GM23338 (cell line): ENCODE data around the gene CCDC106. TPM values are rescaled to one million over a fixed set of nuclear protein-coding genes. Genes with fewer than 3 reads are reported as not detected.

Source experiments
- ATAC-seq: fragments of 200-7000 bp; cut with Tn5 transposase; 3 replicates; pipeline ENCODE4 v1.9.1; 2020
- DNase-seq: peaks from one replicate; pipeline ENCODE4 v3.0.0-alpha.2; 2015; ENCODE audit warnings: low spot score
- H2AFZ ChIP-seq: fragments of 200-600 bp; sonication (generic); 2 replicates; pipeline ENCODE4 v1.8.0; 2016; ENCODE audit warnings: antibody characterized with exemption, mild to moderate bottlenecking, moderate library complexity
- H3F3A ChIP-seq: fragments of 200-600 bp; sonication (generic); replicated peaks from 2 replicates; pipeline ENCODE4 v1.8.0; 2017; ENCODE audit warnings: antibody characterized with exemption, mixed run types, low read depth
- H3K27ac ChIP-seq: fragments of 200-600 bp; sonication (generic); 2 replicates; pipeline ENCODE4 v1.6.1; 2016; ENCODE audit warnings: low read depth
- H3K27me3 ChIP-seq: fragments of 200-600 bp; sonication (generic); 2 replicates; pipeline ENCODE4 v1.8.0; 2016; ENCODE audit warnings: mild to moderate bottlenecking, mixed run types, moderate library complexity; ENCODE audit not compliant: insufficient read depth
- H3K36me3 ChIP-seq: fragments of 200-600 bp; sonication (generic); 2 replicates; pipeline ENCODE4 v1.8.0; 2016; ENCODE audit warnings: mild to moderate bottlenecking; ENCODE audit not compliant: insufficient read depth
- H3K4me1 ChIP-seq: fragments of 200-600 bp; sonication (generic); 2 replicates; pipeline ENCODE4 v1.8.0; 2016; ENCODE audit warnings: mild to moderate bottlenecking, moderate library complexity; ENCODE audit not compliant: insufficient read depth
- H3K4me2 ChIP-seq: fragments of 200-600 bp; sonication (generic); 2 replicates; pipeline ENCODE4 v1.7.1; 2017; ENCODE audit warnings: mixed run types
- H3K4me3 ChIP-seq: fragments of 200-600 bp; sonication (generic); 2 replicates; pipeline ENCODE4 v1.6.1; 2016; ENCODE audit warnings: mixed run types
- H3K79me2 ChIP-seq: fragments of 200-600 bp; sonication (generic); replicated peaks from 2 replicates; pipeline ENCODE4 v1.8.0; 2017; ENCODE audit warnings: mild to moderate bottlenecking; ENCODE audit not compliant: insufficient read depth
- H3K9me2 ChIP-seq: fragments of 200-600 bp; sonication (generic); 2 replicates; pipeline ENCODE4 v1.8.0; 2017; ENCODE audit not compliant: insufficient read depth
- H4K20me1 ChIP-seq: fragments of 200-600 bp; sonication (generic); replicated peaks from 2 replicates; pipeline ENCODE4 v1.8.0; 2017; ENCODE audit warnings: mild to moderate bottlenecking; ENCODE audit not compliant: insufficient read depth
- H3K27ac Mint-ChIP-seq: 2 replicates; pipeline ENCODE4 v1.8.0; 2020; ENCODE audit warnings: inconsistent platforms, mild to moderate bottlenecking, moderate library complexity, mixed read lengths
- H3K27me3 Mint-ChIP-seq: 3 replicates; pipeline ENCODE4 v1.8.0; 2022; ENCODE audit warnings: low read depth, mild to moderate bottlenecking, moderate library complexity, mixed read lengths, inconsistent platforms; ENCODE audit not compliant: insufficient read depth, poor library complexity
- H3K36me3 Mint-ChIP-seq: 3 replicates; pipeline ENCODE4 v1.8.0; 2021; ENCODE audit warnings: low read depth, mild to moderate bottlenecking, inconsistent platforms, moderate library complexity, mixed read lengths
- H3K4me1 Mint-ChIP-seq: 3 replicates; pipeline ENCODE4 v1.8.0; 2020; ENCODE audit warnings: mild to moderate bottlenecking, inconsistent platforms, mixed read lengths
- H3K4me3 Mint-ChIP-seq: 3 replicates; pipeline ENCODE4 v1.8.0; 2021; ENCODE audit warnings: moderate library complexity, mild to moderate bottlenecking, inconsistent platforms, mixed read lengths
- H3K9me3 Mint-ChIP-seq: 3 replicates; pipeline ENCODE4 v1.8.0; 2020; ENCODE audit warnings: moderate library complexity, mild to moderate bottlenecking, inconsistent platforms, mixed read lengths
- CREB1 ChIP-seq: fragments of 250-450 bp; sonication (Bioruptor Pico); IDR thresholded peaks from 2 replicates; pipeline ENCODE4 v1.5.0; 2020; ENCODE audit warnings: low read depth, mild to moderate bottlenecking, moderate library complexity
- CTCF ChIP-seq, 2 experiments: fragments of 200-600 bp in 1 of 2; sonication (generic) in 1 of 2; conservative IDR thresholded peaks; 2 replicates each; pipeline versions ENCODE4 v1.5.1 to v1.6.1; 2016 to 2017; ENCODE audit warnings: antibody characterized with exemption in 2 of 2, low read depth in 2 of 2, mild to moderate bottlenecking in 2 of 2, moderate library complexity in 1 of 2
- EZH2 ChIP-seq: fragments of 200-600 bp; sonication (generic); IDR thresholded peaks from one replicate; pipeline ENCODE4 v1.8.0; 2017; ENCODE audit warnings: antibody characterized with exemption, mild to moderate bottlenecking, low read depth; ENCODE audit not compliant: unreplicated experiment
- EZH2phosphoT487 ChIP-seq: fragments of 200-600 bp; sonication (generic); IDR thresholded peaks from one replicate; pipeline ENCODE4 v1.8.1; 2018; ENCODE audit warnings: antibody characterized with exemption; ENCODE audit not compliant: unreplicated experiment
- JUNB ChIP-seq: IDR thresholded peaks from one replicate; pipeline ENCODE4 v1.6.1; 2016; ENCODE audit warnings: antibody characterized with exemption; ENCODE audit not compliant: unreplicated experiment
- NANOG ChIP-seq: IDR thresholded peaks from 2 replicates; pipeline ENCODE4 v1.6.1; 2016; ENCODE audit warnings: antibody characterized with exemption, borderline replicate concordance
- POLR2AphosphoS5 ChIP-seq: IDR thresholded peaks from 2 replicates; pipeline ENCODE4 v1.6.1; 2016; ENCODE audit warnings: antibody characterized with exemption, low read depth
- STAT1 ChIP-seq: IDR thresholded peaks from one replicate; pipeline ENCODE4 v1.6.1; 2016; ENCODE audit warnings: antibody characterized with exemption; ENCODE audit not compliant: unreplicated experiment
- ZNF114 ChIP-seq: fragments of 250-450 bp; sonication (Bioruptor Pico); IDR thresholded peaks from 2 replicates; pipeline ENCODE4 v1.5.0; 2020; ENCODE audit warnings: mild to moderate bottlenecking, moderate library complexity
- ZNF331 ChIP-seq: fragments of 250-450 bp; sonication (Bioruptor Pico); IDR thresholded peaks from 2 replicates; pipeline ENCODE4 v1.5.0; 2020; ENCODE audit warnings: low read depth, mild to moderate bottlenecking, moderate library complexity
- polyA plus RNA-seq: library from polyadenylated mRNA; unstranded; fragments of >200 nt; fragmentation: Nextera tagmentation; extraction: Ambion mirVana; gene quantifications from 2 replicates; pipeline ENCODE4 v1.2.1, GENCODE V29; 2016
- total RNA-seq: library from RNA; depleted of rRNA; stranded (reverse); fragments of >200 nt; shearing (Covaris generic); gene quantifications from 2 replicates; pipeline ENCODE4 v1.2.3, GENCODE V29; 2014
- TF ChIP-seq, protein P1 (sequence below): IDR thresholded peaks from one replicate; pipeline ENCODE4 v1.6.1; 2018; ENCODE audit warnings: antibody characterized with exemption; ENCODE audit not compliant: unreplicated experiment
- TF ChIP-seq, protein P2 (sequence below): IDR thresholded peaks from 2 replicates; pipeline ENCODE4 v1.6.1; 2016; ENCODE audit warnings: antibody characterized with exemption

Gene CCDC106
- total and polyA plus RNA-seq, 2 experiments from 2014 or later: 12.0 to 17.6 TPM

DNA sequence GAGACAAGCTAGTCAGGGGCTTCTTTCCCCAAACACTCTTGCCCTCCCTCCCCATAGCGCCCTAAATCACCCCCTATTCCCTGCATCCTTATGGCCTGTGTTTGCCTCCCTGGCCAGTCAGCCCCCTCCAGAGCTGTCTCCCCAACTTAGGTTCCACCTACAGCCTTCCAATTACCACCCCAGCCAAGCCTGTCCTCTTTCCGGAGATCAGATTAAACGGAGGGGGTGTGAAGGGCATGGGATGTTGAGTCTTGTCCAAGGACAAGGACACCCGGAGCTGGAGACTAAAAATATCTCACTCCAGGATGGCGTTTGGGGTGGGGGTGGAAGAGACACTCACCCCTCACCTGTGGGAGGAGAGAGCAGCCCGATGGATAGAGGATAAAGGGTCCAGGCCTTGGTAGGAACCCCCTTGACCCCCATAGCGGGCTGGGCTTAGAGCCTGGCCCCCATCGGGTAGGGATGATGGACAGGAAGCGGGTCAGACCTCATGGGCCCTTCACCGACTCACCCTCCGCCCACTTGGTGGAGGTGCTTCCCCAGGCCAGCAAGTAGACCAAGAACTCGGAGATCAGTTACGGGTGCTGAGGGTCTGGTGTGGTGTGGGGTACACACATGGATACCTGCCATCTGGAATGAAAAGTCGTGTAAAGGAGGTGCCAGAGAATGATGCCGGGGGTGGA, 36.6 kb upstream of the CCDC106 start:
- Histone ChIP-seq H3K9me2 (no peaks in the 10 kb centered on the region), H3K27me3 (no peaks in the 10 kb centered on the region), H3K4me2 (no peak overlapping the region), H3K4me1 (peaks cover 3% of the 10 kb centered on the region), H3F3A (peaks cover 8% of the 10 kb centered on the region), H2AFZ (no peak overlapping the region), H4K20me1 (peaks cover 33% of the 10 kb centered on the region), H3K4me3 (no peak overlapping the region), H3K79me2 (peaks cover 16% of the 10 kb centered on the region), H3K27ac (no peak overlapping the region), H3K36me3 (peaks cover 5% of the 10 kb centered on the region; the same call in 1 of the 2 replicates)
- DNase-seq (no peak), ATAC-seq (no peak)
- Mint-ChIP-seq H3K9me3 (no peaks in the 10 kb centered on the region; the same call in 2 of the 3 replicates), H3K27me3 (peaks cover 16% of the 10 kb centered on the region), H3K36me3 (peaks cover 36% of the 10 kb centered on the region), H3K4me3 (no peak overlapping the region), H3K27ac (no peak overlapping the region), H3K4me1 (peaks cover 12% of the 10 kb centered on the region)
- TF ChIP-seq JUNB: no peak
- no peak for TF ChIP-seq EZH2

DNA sequence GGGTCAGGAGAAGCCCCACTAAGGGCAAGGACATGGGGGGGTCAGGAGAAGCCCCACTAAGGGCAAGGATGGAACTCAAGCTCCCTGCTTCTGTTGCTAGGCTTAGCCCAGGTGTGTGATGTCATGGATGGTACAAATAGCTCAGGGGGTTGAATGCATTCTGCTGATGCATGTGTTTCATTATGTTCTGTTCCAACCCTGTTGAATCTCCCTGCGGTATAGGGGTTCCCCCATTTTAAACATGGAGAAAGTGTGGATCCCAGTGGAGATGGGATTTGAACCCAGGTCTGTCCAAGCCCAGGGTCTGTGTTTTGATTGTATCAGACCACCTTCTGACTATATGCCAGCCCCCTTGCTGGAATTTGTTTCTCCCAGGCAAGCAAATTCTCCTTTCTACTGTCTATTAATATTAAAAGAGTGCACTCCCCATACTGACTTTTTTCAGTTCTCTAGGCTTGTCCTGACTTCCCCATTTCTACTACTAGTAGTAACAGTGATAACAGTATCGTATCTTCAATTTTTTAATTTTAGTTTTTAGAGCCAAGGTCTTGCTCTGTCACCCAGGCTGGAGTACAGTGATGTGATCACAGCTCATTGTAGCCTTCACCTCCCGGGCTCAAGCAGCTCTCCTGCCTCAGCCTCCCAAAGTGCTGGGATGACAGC, 35.9 kb upstream of the CCDC106 start:
- H3K27ac ChIP-seq: no peak overlapping the region
- H3K27ac Mint-ChIP-seq: no peak overlapping the region
- no peak overlapping the region for H2AFZ ChIP-seq
- no peak for DNase-seq
- no peak overlapping the region for H3K4me2 ChIP-seq
- no peak overlapping the region for H3K4me3 ChIP-seq
- no peak for ATAC-seq
- peaks cover 16% of the 10 kb centered on the region for H3K27me3 Mint-ChIP-seq
- H3K9me3 Mint-ChIP-seq: peaks cover 3% of the 10 kb centered on the region; the same call in 2 of the 3 replicates
- no peaks in the 10 kb centered on the region for H3K27me3 ChIP-seq
- H3K4me3 Mint-ChIP-seq: no peak overlapping the region
- peaks cover 5% of the 10 kb centered on the region; the same call in 1 of the 2 replicates for H3K36me3 ChIP-seq
- H3K4me1 ChIP-seq: no peaks in the 10 kb centered on the region
- H3K36me3 Mint-ChIP-seq: peaks cover 35% of the 10 kb centered on the region
- H4K20me1 ChIP-seq: peaks cover 29% of the 10 kb centered on the region
- H3F3A ChIP-seq: 0 out of 2 replicates have a peak, but pooled peaks cover 3% of the 10 kb centered on the region
- peaks cover 9% of the 10 kb centered on the region for H3K79me2 ChIP-seq
- H3K9me2 ChIP-seq: no peaks in the 10 kb centered on the region
- H3K4me1 Mint-ChIP-seq: peaks cover 5% of the 10 kb centered on the region; the same call in 2 of the 3 replicates
- no peak for TF ChIP-seq ZNF331
- no peak for TF ChIP-seq EZH2phosphoT487
- TF ChIP-seq, protein P1, sequence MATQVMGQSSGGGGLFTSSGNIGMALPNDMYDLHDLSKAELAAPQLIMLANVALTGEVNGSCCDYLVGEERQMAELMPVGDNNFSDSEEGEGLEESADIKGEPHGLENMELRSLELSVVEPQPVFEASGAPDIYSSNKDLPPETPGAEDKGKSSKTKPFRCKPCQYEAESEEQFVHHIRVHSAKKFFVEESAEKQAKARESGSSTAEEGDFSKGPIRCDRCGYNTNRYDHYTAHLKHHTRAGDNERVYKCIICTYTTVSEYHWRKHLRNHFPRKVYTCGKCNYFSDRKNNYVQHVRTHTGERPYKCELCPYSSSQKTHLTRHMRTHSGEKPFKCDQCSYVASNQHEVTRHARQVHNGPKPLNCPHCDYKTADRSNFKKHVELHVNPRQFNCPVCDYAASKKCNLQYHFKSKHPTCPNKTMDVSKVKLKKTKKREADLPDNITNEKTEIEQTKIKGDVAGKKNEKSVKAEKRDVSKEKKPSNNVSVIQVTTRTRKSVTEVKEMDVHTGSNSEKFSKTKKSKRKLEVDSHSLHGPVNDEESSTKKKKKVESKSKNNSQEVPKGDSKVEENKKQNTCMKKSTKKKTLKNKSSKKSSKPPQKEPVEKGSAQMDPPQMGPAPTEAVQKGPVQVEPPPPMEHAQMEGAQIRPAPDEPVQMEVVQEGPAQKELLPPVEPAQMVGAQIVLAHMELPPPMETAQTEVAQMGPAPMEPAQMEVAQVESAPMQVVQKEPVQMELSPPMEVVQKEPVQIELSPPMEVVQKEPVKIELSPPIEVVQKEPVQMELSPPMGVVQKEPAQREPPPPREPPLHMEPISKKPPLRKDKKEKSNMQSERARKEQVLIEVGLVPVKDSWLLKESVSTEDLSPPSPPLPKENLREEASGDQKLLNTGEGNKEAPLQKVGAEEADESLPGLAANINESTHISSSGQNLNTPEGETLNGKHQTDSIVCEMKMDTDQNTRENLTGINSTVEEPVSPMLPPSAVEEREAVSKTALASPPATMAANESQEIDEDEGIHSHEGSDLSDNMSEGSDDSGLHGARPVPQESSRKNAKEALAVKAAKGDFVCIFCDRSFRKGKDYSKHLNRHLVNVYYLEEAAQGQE: no peak
- TF ChIP-seq STAT1: no peak
- no peak for TF ChIP-seq CTCF (conservative IDR thresholded peaks at IDR 0.05; ENCODE audit: low read depth in 2 of 2)
- TF ChIP-seq EZH2: no peak
- no peak for TF ChIP-seq ZNF114 (CRISPR knock-in tag)
- no peak for TF ChIP-seq JUNB
- TF ChIP-seq POLR2AphosphoS5: no peak
- TF ChIP-seq NANOG: no peak
- TF ChIP-seq CREB1: no peak
- TF ChIP-seq, protein P2, sequence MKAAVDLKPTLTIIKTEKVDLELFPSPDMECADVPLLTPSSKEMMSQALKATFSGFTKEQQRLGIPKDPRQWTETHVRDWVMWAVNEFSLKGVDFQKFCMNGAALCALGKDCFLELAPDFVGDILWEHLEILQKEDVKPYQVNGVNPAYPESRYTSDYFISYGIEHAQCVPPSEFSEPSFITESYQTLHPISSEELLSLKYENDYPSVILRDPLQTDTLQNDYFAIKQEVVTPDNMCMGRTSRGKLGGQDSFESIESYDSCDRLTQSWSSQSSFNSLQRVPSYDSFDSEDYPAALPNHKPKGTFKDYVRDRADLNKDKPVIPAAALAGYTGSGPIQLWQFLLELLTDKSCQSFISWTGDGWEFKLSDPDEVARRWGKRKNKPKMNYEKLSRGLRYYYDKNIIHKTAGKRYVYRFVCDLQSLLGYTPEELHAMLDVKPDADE: no peak
